GM15510 (cell line): ENCODE data around the gene KCTD18.

ENCODE experiments used
- POLR2A ChIP-seq: IDR thresholded peaks from 3 replicates; pipeline ENCODE4 v1.6.1; 2011; ENCODE audit warnings: borderline replicate concordance; ENCODE audit not compliant: insufficient read length; ENCODE audit errors: extremely low read depth

KCTD18 gene

DNA sequence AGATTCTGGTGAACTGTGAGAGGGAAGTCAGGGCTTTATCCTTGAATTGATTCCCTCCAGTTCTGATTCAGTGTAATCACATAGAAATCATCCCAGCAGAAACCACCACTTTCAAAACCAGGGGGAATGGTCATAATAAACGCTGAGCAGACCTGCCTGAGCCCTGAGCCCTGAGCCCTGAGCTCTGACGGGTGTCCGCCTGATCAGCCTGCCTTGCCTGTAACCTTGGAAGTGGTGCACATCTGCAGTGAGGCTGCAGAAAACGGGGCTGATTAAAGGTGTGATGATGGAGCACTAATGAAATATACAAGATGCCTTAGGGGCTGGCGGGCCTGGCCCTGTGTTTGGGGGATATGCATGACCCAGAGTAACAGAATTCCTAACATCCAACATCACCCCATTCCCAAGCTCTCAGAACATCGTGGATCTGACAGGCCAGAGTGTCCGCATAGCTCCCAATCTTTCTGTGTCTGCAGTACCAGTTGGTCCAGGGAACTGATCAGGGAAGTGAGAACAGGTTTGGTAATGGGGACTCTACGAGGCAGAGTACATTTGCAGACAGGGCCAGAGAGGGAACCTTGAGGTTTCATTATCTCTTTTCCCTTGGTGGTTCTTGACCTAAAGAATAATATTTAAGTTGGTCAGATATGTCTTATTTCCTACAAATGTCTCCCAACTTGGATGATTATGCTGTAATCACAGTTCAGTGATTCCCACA is 37.8 kb downstream of the KCTD18 start:
- no peak for TF ChIP-seq POLR2A

DNA sequence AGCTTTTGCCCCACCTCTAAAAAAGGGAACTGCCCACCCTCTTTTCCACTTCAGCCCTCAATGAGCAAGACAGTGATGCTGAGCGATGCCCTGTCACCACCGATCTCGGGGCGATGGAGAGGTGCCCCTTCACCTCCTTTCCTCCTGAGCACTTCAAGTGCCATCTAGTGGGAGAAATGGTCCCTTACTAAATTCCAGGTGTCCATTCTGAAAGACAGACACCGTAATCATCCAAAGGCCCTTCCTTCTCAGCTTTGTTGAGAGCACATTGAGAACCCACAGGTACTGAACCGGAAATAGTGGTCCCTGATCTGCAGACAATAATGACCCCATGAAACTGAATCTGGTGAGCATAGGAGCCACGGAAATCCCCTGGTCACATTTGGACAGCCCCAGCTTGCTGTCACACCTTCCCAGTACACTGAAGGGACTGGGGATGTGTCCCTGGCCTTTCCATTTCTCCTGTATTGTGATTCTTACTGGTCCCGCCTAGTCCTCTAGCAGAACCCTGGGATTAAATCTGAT is 38.5 kb downstream of the KCTD18 start:
- no peak for TF ChIP-seq POLR2A

DNA sequence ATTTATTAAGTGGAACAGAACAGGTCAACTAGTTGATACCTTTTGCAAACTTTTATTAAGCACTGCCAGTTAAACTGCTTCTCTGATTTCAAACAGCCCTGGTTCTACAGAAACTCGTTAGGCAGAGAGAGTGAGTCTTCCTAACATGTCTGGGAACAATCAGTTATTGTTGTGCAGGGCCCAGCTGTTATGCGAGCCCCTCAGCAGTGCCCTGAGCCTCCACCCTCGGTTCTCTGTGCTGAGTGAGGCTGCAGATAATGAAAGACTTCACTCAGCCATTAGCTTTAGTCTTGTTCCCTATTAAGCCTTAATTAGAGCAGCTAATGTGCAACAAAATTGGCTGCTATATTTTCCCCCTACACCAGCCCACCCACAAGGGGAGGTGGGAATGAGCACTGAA is 39.6 kb downstream of the KCTD18 start:
- no peak for TF ChIP-seq POLR2A

- TF ChIP-seq POLR2A: no peak
These were observed 40.1 kb downstream of the KCTD18 start for GRCh38 chr2:200469708-200470211.

GRCh38 chr2:200467806-200468681 is 41.8 kb downstream of the KCTD18 start:
- no peak for TF ChIP-seq POLR2A

DNA sequence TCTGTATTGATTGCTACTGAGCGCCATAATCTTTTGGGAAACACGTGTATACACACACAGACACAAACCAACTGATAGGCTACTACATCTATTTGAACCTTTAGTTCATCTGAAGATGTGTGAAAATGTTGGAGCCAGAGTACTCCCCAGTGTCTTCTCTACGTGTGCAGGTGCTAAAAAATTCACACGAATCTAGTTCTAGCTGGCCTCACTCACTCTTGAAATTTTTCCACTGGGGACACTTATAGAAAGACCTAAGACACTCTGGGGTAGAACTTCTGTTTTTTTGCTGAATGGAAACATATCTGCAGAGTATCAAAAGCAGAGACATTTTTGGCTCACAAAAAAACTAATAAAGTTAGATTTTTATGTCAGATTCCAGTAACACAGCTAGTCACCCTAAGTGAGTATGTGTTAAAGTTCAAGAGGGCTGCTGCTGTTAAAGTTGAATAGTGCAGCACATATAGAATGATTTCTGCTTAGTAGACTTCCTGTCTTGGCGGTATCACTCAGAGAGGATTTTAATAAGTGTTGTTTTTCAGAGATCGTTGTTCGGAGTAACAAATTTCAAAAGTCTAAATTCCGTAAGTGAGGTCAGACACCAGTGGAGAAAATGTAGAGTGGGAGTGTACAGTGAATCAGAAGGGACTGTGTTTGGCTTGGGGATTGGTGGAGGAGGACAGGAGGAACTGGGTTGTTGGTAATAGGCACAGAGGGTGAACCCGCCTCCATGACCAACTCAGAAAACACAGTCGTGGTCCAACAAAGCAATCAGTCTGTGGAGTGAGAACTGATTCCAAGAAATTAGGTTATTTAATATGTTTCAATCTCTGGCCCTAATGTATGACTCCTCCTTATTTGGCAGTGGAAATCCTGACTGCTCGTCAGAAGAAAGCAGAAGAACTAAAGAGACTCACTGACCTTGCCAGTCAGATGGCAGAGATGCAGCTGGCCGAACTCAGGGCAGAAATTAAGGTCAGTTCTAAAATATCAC is 43.1 kb downstream of the KCTD18 start:
- no peak for TF ChIP-seq POLR2A

- TF ChIP-seq POLR2A: no peak
These were observed 46.4 kb downstream of the KCTD18 start for GRCh38 chr2:200463452-200463851.

DNA sequence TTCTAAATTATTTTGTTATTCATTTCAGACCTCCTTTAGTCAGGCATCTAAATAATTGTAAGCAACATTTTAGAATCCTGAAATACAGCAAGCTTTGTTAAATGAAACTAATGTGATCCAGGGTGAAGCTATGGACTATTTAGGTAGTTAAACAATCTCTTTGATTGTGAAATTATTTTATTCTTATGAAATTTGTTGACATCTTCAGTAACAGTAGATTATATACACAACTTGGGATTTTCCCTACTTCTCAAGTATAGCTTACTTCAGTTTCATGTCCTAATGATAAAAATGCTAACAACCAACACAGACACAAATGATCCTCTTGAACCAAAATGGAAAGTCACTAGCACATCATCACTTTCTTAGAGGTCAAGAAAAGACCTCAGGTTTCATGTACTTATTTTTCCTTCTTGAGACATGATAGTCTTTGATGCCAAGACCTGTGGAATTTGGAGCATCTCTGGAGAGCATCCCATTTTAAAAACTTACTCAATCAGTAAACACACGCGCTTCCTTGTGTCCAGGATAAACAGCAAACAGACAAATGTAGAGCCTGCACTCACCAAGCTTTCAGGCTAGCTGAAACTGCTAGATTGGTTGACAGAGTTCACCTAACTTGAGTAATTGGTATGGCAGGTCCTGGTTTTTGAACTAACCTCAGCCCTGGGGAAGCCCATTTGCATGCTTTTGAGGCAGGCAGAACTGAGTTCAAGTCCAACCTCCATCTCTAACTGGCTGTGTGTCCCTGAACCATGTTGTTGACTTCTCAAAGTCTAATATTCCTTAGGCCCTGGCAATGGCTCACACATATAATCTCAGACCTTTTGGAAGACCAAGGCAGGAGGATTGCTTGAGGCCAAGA is 47.8 kb downstream of the KCTD18 start:
- no peak for TF ChIP-seq POLR2A

DNA sequence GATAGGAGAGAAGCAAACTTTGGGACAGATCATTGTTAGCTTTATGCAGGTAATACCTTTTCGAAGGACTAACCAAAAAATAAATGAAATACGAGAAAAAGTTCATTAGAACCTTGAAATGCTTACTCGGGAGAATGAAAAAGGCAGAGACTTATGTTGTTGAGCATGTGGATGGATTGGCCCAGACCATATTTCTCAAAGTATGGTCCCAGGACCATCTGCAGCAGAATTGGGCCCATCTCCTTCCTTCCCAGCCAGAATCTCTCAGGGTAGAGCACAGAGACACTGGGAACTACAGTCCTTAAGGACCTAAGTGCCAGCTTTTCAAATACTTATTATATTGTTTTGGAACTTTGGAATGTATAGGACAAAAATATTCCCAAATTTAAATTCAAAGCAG is 50.8 kb downstream of the KCTD18 start:
- no peak for TF ChIP-seq POLR2A

- no peak for TF ChIP-seq POLR2A
These were observed 53.3 kb downstream of the KCTD18 start for GRCh38 chr2:200456567-200456966.

DNA sequence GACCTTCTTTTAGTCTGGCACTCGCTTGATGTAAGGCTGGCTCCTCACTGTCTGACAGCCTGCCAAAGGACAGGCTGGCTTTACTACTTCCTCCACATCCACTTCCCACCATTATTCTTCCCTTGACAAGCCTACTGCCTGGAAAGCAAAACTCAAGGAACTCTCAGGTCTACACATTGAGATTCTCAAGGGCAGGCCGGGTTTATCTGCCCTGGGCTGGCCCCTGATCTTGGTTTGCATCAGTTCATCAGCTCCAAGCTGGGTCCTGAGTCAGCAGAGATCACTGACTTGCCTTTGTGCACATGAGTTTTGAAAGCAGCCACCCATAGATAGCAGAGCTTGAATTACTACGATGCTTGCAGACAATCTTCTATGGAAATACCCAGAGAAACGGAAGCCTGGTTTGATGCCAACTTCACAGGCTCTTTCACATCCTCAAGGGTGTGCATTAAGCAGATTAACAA is 53.9 kb downstream of the KCTD18 start:
- TF ChIP-seq POLR2A: no peak

DNA sequence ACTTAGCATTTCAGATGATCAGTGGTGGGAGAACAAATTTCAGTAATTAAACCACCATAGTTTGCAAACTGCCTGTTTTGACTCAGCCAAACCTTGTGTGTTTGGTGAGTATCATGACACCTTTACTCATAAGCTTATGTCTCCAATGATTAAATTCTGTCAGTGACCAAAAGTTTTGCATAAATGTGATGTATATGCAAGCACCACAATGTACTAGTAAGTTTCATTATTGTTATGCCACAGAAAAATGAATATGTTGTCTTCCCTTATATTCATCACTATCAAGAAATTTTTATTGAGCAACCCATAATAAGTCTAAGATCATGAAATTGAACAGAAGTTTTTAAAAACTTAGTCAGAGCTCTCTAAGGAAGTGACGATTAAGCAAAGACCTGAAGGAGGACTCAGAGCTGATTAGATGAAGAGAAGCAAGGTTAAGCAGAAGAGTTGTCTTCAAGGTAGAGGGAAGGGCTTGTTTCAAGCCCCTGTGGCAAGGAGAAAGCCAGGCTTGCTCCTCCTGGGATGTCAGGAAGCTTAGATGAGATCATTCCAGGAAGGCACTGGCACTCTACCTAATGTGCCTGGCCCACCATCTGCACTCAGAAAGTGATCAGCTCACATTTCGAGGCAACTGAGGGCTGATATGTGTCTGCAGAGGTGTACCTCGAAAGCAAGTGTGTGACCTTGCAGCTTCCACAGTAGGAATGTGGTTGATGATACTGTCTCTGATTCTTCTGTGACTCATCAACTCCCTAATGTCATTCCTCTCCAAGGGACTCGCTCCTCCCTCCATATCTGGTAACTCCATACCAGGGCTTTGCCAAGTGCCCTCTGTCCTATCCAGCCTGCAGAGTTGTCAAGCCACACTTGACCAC is 54.7 kb downstream of the KCTD18 start:
- TF ChIP-seq POLR2A: no peak
